ENCODE measurements around the gene GAPVD1.
"Not testable (repeated sequence)": the region's sequence is repeated elsewhere in the genome, so short reads cannot be mapped to it uniquely, and the experiment has no call there.

GAPVD1 gene

DNA sequence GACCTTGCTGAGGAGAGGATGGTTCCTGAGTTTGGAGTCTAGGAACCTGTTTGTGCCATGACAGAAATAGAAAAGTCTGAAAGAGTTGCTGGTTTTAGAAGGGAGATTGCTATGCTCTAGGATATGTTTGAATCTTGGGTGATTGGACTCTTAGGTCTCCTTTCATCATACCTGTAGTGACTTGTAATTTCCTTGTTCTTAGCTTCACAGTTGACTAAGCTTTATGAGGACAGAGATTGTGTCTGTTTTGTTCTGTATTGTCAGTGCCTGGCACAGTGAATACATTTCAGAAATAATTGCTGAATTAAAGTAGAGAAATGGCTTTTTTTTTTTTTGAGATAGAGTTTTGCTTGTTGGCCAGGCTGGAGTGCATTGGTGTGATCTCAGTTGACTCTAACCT is 31.5 kb downstream of the GAPVD1 start:
- DNase-seq (ENCODE audit: insufficient read length): no peak
- no peak for TF ChIP-seq POLR2A (IDR thresholded peaks at IDR 0.05; ENCODE audit: low read depth, low read length)
- no peak for TF ChIP-seq TAF1 (IDR thresholded peaks at IDR 0.05; ENCODE audit: borderline replicate concordance, low read depth, low read length)
- no peak for TF ChIP-seq POLR2AphosphoS5 (IDR thresholded peaks at IDR 0.05; ENCODE audit: low read depth, low read length)
- no peak for FAIRE-seq

DNA sequence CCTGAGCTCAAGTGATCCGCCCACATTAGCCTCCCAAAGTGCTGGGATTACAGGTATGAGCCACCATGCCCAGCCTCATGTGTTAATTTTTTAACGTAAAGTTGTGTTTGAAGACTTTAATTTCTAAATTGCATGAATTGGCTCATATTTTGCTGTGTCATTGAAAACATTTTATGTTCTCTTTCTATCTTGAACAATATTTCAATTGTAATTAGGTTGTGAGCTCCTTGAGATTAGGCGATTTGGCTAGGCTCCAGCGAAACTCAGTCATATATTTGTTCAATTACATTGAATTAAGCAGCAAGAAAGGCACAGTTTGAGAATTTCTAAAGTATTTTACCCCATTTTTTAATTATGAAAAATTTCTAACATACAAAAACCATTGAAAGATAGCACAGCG is 34.0 kb downstream of the GAPVD1 start:
- FAIRE-seq (no peak), DNase-seq (ENCODE audit: insufficient read length) (no peak)
- no peak for TF ChIP-seq POLR2AphosphoS5 (IDR thresholded peaks at IDR 0.05; ENCODE audit: low read depth, low read length)
- TF ChIP-seq POLR2A (IDR thresholded peaks at IDR 0.05; ENCODE audit: low read depth, low read length): no peak
- TF ChIP-seq TAF1 (IDR thresholded peaks at IDR 0.05; ENCODE audit: borderline replicate concordance, low read depth, low read length): no peak

DNA sequence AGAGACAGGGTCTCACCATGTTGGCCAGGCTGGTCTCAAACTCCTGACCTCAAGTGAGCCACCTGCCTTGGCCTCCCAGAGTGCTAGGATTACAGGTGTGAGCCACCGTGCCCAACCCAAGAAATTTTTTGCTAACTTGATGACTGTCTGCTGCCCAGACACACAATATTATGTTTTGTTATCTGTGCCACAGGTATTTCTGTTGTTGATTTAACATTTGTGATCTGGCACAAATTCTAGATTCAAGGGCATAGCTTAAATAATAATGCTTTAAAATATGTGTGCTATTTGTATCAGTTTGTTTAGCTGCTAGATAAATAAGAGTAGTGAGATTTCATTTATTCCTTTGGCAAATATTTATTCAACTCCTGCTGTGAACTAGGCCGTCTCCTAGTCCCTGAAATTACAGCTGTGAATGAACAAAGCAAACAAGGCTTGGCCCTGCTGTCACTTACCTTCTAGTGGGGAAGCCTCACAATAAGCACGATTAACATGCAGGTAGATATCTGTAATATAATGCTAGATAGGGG is 35.3 kb downstream of the GAPVD1 start:
- TF ChIP-seq TAF1 (IDR thresholded peaks at IDR 0.05; ENCODE audit: borderline replicate concordance, low read depth, low read length) (no peak), POLR2AphosphoS5 (IDR thresholded peaks at IDR 0.05; ENCODE audit: low read depth, low read length) (no peak), POLR2A (IDR thresholded peaks at IDR 0.05; ENCODE audit: low read depth, low read length) (no peak)
- no peak for DNase-seq (ENCODE audit: insufficient read length)
- FAIRE-seq: no peak

- no peak for TF ChIP-seq TAF1 (IDR thresholded peaks at IDR 0.05; ENCODE audit: borderline replicate concordance, low read depth, low read length)
- no peak for TF ChIP-seq POLR2A (IDR thresholded peaks at IDR 0.05; ENCODE audit: low read depth, low read length)
- TF ChIP-seq POLR2AphosphoS5 (IDR thresholded peaks at IDR 0.05; ENCODE audit: low read depth, low read length): no peak
- DNase-seq (ENCODE audit: insufficient read length) (no peak), FAIRE-seq (no peak)
Observed at GRCh38 chr9:125297917-125298316, 36.3 kb downstream of the GAPVD1 start.

GRCh38 chr9:125302241-125302640 is 40.6 kb downstream of the GAPVD1 start:
- no peak for DNase-seq (ENCODE audit: insufficient read length)
- TF ChIP-seq POLR2AphosphoS5 (IDR thresholded peaks at IDR 0.05; ENCODE audit: low read depth, low read length) (no peak), TAF1 (IDR thresholded peaks at IDR 0.05; ENCODE audit: borderline replicate concordance, low read depth, low read length) (no peak), POLR2A (IDR thresholded peaks at IDR 0.05; ENCODE audit: low read depth, low read length) (no peak)
- FAIRE-seq: no peak

DNA sequence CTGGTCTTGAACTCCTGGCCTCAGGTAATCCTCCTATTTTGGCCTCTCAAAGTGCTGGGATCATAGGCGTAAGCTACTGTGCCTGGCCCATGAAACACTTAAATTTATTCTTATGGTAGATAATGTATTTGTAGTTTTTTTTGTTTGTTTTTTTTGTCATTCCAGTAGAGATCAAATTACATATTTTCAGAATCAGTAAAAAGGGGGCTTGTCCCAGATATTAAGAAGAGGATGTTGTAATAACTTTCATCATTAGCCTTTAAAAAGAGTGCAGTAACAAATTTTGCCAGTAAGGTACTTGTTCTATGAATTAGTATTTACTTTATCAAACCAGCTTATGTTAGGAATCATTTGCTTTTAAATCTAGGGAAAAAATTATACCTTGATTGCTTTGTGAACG is 42.6 kb downstream of the GAPVD1 start:
- FAIRE-seq (no peak), DNase-seq (ENCODE audit: insufficient read length) (no peak)
- TF ChIP-seq POLR2AphosphoS5 (IDR thresholded peaks at IDR 0.05; ENCODE audit: low read depth, low read length) (no peak), POLR2A (IDR thresholded peaks at IDR 0.05; ENCODE audit: low read depth, low read length) (no peak), TAF1 (IDR thresholded peaks at IDR 0.05; ENCODE audit: borderline replicate concordance, low read depth, low read length) (no peak)

DNA sequence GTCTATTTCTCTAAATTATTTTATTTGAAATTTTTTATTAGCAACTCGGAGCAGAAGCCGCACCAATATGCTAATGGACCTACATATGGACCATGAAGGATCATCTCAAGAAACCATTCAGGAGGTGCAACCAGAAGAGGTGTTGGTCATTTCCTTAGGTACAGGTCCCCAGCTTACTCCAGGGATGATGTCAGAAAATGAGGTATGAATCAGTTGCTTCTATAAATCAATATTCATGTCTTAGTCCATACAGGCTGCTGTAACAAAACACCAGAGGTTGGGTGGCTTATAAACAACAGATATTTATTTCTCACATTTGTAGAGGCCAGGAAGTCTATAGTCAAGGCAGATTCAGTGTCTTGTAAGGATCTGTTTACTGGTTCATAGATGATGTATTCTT is 50.8 kb downstream of the GAPVD1 start:
- FAIRE-seq (no peak), DNase-seq (ENCODE audit: insufficient read length) (no peak)
- TF ChIP-seq POLR2AphosphoS5 (IDR thresholded peaks at IDR 0.05; ENCODE audit: low read depth, low read length) (no peak), TAF1 (IDR thresholded peaks at IDR 0.05; ENCODE audit: borderline replicate concordance, low read depth, low read length) (no peak), POLR2A (IDR thresholded peaks at IDR 0.05; ENCODE audit: low read depth, low read length) (no peak)

GRCh38 chr9:125316359-125316758 is 54.7 kb downstream of the GAPVD1 start:
- not testable (repeated sequence) for FAIRE-seq; DNase-seq (ENCODE audit: insufficient read length)

DNA sequence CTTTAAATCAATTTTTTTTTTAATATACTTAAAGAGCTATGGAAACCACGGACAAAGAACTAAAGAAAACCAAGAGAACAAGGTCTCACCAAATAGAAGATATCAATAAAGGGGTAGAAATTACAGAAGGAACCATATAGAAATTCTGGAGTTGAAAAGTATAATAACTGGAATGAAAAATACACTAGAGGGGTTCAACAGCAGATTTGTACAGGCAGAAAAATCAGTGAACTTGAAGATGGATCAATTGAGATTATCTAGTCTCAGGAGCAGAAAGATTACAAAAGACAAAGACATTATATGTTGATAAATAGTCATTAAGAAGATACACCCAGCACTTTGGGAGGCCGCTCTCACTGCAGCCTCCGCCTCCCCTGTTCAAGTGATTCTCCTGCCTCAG is 56.1 kb downstream of the GAPVD1 start:
- DNase-seq (ENCODE audit: insufficient read length) (no peak), FAIRE-seq (no peak)
- no peak for TF ChIP-seq TAF1 (IDR thresholded peaks at IDR 0.05; ENCODE audit: borderline replicate concordance, low read depth, low read length)

DNA sequence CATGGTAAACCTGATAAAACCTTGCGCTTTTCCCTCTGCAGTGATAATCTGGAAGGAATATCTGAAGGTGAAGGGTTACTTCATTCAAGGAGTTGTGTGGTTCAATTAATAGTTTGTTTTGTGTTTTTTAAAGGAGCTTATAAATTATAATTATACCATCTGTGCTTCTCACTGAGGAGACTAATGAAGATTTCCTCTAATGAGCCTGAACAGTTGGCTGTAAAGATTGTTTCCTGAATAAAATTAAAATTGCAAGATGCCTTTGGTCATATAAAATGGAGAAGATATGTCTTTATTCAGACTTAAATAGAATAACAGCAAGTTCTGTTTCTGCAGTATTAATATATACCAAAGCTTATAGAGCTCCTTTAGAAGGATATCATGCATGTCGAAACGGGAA is 59.9 kb downstream of the GAPVD1 start:
- no peak for TF ChIP-seq POLR2A (IDR thresholded peaks at IDR 0.05; ENCODE audit: low read depth, low read length)
- no peak for DNase-seq (ENCODE audit: insufficient read length)
- FAIRE-seq: no peak

DNA sequence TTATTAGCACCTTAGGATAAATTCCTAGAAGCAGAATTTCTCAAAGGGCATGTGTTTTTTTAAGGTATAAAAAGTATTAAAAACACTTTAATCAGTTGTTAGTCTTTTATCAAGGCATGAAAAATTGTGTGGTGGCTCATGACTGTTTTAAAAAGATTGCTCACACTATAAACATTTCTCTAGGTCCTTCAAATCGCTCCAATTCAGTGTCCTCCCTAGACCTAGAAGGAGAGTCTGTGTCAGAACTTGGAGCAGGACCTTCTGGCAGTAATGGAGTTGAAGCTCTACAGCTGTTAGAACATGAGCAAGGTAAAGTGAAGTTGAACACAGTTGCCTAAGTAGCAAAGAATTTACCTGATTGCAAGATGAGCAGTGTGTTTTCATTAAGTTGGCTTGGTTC is 62.0 kb downstream of the GAPVD1 start:
- DNase-seq (ENCODE audit: insufficient read length): no peak
- no peak for FAIRE-seq
- TF ChIP-seq POLR2AphosphoS5 (IDR thresholded peaks at IDR 0.05; ENCODE audit: low read depth, low read length): no peak
- TF ChIP-seq POLR2A (IDR thresholded peaks at IDR 0.05; ENCODE audit: low read depth, low read length): no peak
- no peak for TF ChIP-seq TAF1 (IDR thresholded peaks at IDR 0.05; ENCODE audit: borderline replicate concordance, low read depth, low read length)

- FAIRE-seq (no peak), DNase-seq (ENCODE audit: insufficient read length) (no peak)
- TF ChIP-seq POLR2AphosphoS5 (IDR thresholded peaks at IDR 0.05; ENCODE audit: low read depth, low read length): no peak
- TF ChIP-seq TAF1 (IDR thresholded peaks at IDR 0.05; ENCODE audit: borderline replicate concordance, low read depth, low read length): no peak
- TF ChIP-seq POLR2A (IDR thresholded peaks at IDR 0.05; ENCODE audit: low read depth, low read length): no peak
Observed at GRCh38 chr9:125325826-125326225, 64.2 kb downstream of the GAPVD1 start.

DNA sequence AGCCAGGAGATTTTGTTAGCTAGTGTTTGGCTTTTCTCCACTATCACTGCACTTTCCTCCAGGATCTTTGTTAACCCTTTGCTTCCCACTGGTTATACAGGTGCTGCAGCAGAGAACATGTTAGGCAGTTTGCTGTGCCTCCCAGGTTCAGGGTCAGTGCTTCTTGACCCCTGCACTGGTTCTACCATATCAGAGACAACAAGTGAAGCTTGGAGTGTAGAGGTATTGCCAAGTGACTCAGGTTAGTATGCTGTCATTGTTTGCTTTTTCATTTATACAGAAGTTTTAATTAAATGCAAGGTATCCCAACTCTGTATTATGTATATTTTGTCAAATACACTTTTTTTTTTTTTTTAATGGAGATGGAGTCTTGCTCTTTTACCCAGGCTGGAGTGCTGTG is 68.4 kb downstream of the GAPVD1 start:
- TF ChIP-seq POLR2A (IDR thresholded peaks at IDR 0.05; ENCODE audit: low read depth, low read length) (no peak), POLR2AphosphoS5 (IDR thresholded peaks at IDR 0.05; ENCODE audit: low read depth, low read length) (no peak), TAF1 (IDR thresholded peaks at IDR 0.05; ENCODE audit: borderline replicate concordance, low read depth, low read length) (no peak)
- FAIRE-seq (no peak), DNase-seq (ENCODE audit: insufficient read length) (no peak)

Measured in GM12892 (cell line).